ENCODE measurements around the gene PLA2G2E. TPM values are rescaled to one million over a fixed set of nuclear protein-coding genes. Genes with fewer than 3 reads are reported as not detected.
"Not testable (repeated sequence)": the region's sequence is repeated elsewhere in the genome, so short reads cannot be mapped to it uniquely, and the experiment has no call there.

The PLA2G2E gene
- total RNA-seq, 1 donor from 2014 or later = not detected

- H3K4me3 Mint-ChIP-seq (ENCODE audit: unreplicated experiment) = no peak overlapping the region
- H3K27ac Mint-ChIP-seq (ENCODE audit: unreplicated experiment) = no peak overlapping the region
- no peak overlapping the region for H2AFZ ChIP-seq (ENCODE audit: low read depth, low read length)
- no peak overlapping the region for H3K4me3 ChIP-seq (ENCODE audit: insufficient read depth, low read depth, low read length)
- no peaks in the 10 kb centered on the region for H3K27me3 Mint-ChIP-seq (ENCODE audit: low read depth, unreplicated experiment)
- H3K9me3 Mint-ChIP-seq (ENCODE audit: unreplicated experiment) = peaks cover 32% of the 10 kb centered on the region
- H3K4me1 ChIP-seq (ENCODE audit: insufficient read depth, low read length) = no peaks in the 10 kb centered on the region
- no peaks in the 10 kb centered on the region for H3K27me3 ChIP-seq (ENCODE audit: insufficient read depth, low read length)
- H3K36me3 ChIP-seq (ENCODE audit: insufficient read depth, low read length) = no peaks in the 10 kb centered on the region
- DNase-seq (ENCODE audit: low read depth) (no peak), FAIRE-seq (no peak)
- H3K9me3 ChIP-seq (ENCODE audit: insufficient read depth, low read depth, low read length) = peaks cover 19% of the 10 kb centered on the region
- no peak overlapping the region for H3K9ac ChIP-seq (ENCODE audit: low read length)
- H3K4me1 Mint-ChIP-seq (ENCODE audit: low read depth, unreplicated experiment) = no peaks in the 10 kb centered on the region
- no peak overlapping the region for H3K27ac ChIP-seq (ENCODE audit: low read depth, low read length)
- no peaks in the 10 kb centered on the region for H3K79me2 ChIP-seq (ENCODE audit: insufficient read depth, low read length)
- H3K36me3 Mint-ChIP-seq (ENCODE audit: low read depth, unreplicated experiment) = peaks cover 3% of the 10 kb centered on the region
- no peaks in the 10 kb centered on the region for H4K20me1 ChIP-seq (ENCODE audit: insufficient read depth, low read length)
- TF ChIP-seq, protein P1, sequence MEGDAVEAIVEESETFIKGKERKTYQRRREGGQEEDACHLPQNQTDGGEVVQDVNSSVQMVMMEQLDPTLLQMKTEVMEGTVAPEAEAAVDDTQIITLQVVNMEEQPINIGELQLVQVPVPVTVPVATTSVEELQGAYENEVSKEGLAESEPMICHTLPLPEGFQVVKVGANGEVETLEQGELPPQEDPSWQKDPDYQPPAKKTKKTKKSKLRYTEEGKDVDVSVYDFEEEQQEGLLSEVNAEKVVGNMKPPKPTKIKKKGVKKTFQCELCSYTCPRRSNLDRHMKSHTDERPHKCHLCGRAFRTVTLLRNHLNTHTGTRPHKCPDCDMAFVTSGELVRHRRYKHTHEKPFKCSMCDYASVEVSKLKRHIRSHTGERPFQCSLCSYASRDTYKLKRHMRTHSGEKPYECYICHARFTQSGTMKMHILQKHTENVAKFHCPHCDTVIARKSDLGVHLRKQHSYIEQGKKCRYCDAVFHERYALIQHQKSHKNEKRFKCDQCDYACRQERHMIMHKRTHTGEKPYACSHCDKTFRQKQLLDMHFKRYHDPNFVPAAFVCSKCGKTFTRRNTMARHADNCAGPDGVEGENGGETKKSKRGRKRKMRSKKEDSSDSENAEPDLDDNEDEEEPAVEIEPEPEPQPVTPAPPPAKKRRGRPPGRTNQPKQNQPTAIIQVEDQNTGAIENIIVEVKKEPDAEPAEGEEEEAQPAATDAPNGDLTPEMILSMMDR (IDR thresholded peaks at IDR 0.05; ENCODE audit: insufficient read depth, low read depth, low read length) = no peak
- TF ChIP-seq EZH2 (IDR thresholded peaks at IDR 0.05; ENCODE audit: insufficient read depth, low read length) = no peak
- H3K4me2 ChIP-seq (ENCODE audit: low read length) = no peak overlapping the region
These were observed 10.9 kb upstream of the PLA2G2E start for GRCh38 chr1:19934336-19934735.

- Histone ChIP-seq H3K4me1 (ENCODE audit: insufficient read depth, low read length) (no peaks in the 10 kb centered on the region), H3K4me3 (ENCODE audit: insufficient read depth, low read depth, low read length) (no peak overlapping the region), H2AFZ (ENCODE audit: low read depth, low read length) (no peak overlapping the region), H3K4me2 (ENCODE audit: low read length) (no peak overlapping the region), H3K36me3 (ENCODE audit: insufficient read depth, low read length) (no peaks in the 10 kb centered on the region), H3K79me2 (ENCODE audit: insufficient read depth, low read length) (no peaks in the 10 kb centered on the region), H3K27ac (ENCODE audit: low read depth, low read length) (no peak overlapping the region), H3K9ac (ENCODE audit: low read length) (no peak overlapping the region), H3K9me3 (ENCODE audit: insufficient read depth, low read depth, low read length) (peaks cover 19% of the 10 kb centered on the region), H3K27me3 (ENCODE audit: insufficient read depth, low read length) (no peaks in the 10 kb centered on the region), H4K20me1 (ENCODE audit: insufficient read depth, low read length) (no peaks in the 10 kb centered on the region)
- H3K9me3 Mint-ChIP-seq (ENCODE audit: unreplicated experiment) = peaks cover 29% of the 10 kb centered on the region
- no peaks in the 10 kb centered on the region for H3K4me1 Mint-ChIP-seq (ENCODE audit: low read depth, unreplicated experiment)
- H3K27ac Mint-ChIP-seq (ENCODE audit: unreplicated experiment) = no peak overlapping the region
- H3K36me3 Mint-ChIP-seq (ENCODE audit: low read depth, unreplicated experiment) = peaks cover 3% of the 10 kb centered on the region
- FAIRE-seq (no peak), DNase-seq (ENCODE audit: low read depth) (no peak)
- no peaks in the 10 kb centered on the region for H3K27me3 Mint-ChIP-seq (ENCODE audit: low read depth, unreplicated experiment)
- TF ChIP-seq, protein P1 (IDR thresholded peaks at IDR 0.05; ENCODE audit: insufficient read depth, low read depth, low read length) = no peak
- no peak for TF ChIP-seq EZH2 (IDR thresholded peaks at IDR 0.05; ENCODE audit: insufficient read depth, low read length)
- H3K4me3 Mint-ChIP-seq (ENCODE audit: unreplicated experiment) = no peak overlapping the region
These were observed 9.4 kb upstream of the PLA2G2E start for GRCh38 chr1:19932866-19933265.

DNA sequence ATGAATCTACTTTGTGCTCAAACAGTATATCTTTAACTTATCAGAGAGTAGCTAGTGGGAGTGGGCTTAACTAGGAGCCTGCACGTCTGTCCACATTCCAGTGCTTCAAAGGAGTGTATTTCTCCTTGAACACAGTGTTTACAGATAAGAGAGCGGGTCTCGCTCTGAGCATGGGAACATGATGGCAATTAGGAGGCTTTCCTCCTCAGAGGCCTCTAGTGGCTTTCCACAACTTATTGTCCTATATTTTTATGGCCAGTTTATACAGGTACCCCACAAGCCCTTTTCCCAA, 3.7 kb upstream of the PLA2G2E start:
- H3K27ac Mint-ChIP-seq (ENCODE audit: unreplicated experiment); H3K4me1 Mint-ChIP-seq (ENCODE audit: low read depth, unreplicated experiment): not testable (repeated sequence)

More for the DNA sequence above, 3.7 kb upstream of the PLA2G2E start:
- H3K4me2 ChIP-seq (ENCODE audit: low read length); H3K27ac ChIP-seq (ENCODE audit: low read depth, low read length); H3K27me3 ChIP-seq (ENCODE audit: insufficient read depth, low read length); H3K36me3 Mint-ChIP-seq (ENCODE audit: low read depth, unreplicated experiment); H3K4me3 Mint-ChIP-seq (ENCODE audit: unreplicated experiment); H4K20me1 ChIP-seq (ENCODE audit: insufficient read depth, low read length); H3K79me2 ChIP-seq (ENCODE audit: insufficient read depth, low read length); H3K27me3 Mint-ChIP-seq (ENCODE audit: low read depth, unreplicated experiment); H3K9ac ChIP-seq (ENCODE audit: low read length); H3K4me3 ChIP-seq (ENCODE audit: insufficient read depth, low read depth, low read length); H3K4me1 ChIP-seq (ENCODE audit: insufficient read depth, low read length); H3K36me3 ChIP-seq (ENCODE audit: insufficient read depth, low read length); DNase-seq (ENCODE audit: low read depth); H2AFZ ChIP-seq (ENCODE audit: low read depth, low read length); FAIRE-seq: not testable (repeated sequence)
- peaks cover 12% of the 10 kb centered on the region for H3K9me3 ChIP-seq (ENCODE audit: insufficient read depth, low read depth, low read length)
- H3K9me3 Mint-ChIP-seq (ENCODE audit: unreplicated experiment) = peaks cover 24% of the 10 kb centered on the region
